ENCODE data around the gene CELF1.

The CELF1 gene

DNA sequence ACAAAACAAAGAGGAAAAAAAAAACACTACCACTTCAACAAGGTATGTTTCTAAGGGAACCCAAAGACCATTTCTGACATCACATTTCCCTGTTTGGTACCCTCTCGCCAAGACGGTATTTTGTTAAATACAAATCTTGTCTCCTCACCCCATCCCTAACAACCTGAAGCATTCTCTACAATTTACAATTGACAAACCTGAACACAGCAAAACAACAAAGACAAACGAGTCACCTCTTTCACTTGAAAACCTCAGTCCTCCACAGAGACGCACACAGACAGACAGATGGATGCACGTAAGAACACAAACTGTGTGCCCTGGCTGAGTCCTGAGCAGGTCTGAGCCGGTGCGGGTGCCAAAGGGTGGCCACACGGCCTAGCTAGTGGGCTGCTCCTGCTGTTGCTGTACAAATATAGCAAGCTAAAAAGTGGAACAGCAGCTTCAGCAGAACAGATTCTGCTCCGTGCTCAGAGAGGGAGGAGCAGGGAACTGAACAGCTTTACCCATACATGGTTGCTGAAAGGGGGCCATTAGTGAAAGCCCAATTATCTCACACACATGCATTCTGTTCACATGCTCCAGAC is 28.5 kb downstream of the CELF1 start:
- DNase-seq (ENCODE audit: extremely low spot score): no peak
- CTCF ChIA-PET: interaction anchor here (0.9 to 2.1 kb wide), 9 partner anchors 9 to 112 kb away, joined by 3 to 5 read pairs (median 3); no protein-coding TSS in a partner anchor
- POLR2A ChIA-PET: no interaction called here
- TF ChIP-seq, protein P1, sequence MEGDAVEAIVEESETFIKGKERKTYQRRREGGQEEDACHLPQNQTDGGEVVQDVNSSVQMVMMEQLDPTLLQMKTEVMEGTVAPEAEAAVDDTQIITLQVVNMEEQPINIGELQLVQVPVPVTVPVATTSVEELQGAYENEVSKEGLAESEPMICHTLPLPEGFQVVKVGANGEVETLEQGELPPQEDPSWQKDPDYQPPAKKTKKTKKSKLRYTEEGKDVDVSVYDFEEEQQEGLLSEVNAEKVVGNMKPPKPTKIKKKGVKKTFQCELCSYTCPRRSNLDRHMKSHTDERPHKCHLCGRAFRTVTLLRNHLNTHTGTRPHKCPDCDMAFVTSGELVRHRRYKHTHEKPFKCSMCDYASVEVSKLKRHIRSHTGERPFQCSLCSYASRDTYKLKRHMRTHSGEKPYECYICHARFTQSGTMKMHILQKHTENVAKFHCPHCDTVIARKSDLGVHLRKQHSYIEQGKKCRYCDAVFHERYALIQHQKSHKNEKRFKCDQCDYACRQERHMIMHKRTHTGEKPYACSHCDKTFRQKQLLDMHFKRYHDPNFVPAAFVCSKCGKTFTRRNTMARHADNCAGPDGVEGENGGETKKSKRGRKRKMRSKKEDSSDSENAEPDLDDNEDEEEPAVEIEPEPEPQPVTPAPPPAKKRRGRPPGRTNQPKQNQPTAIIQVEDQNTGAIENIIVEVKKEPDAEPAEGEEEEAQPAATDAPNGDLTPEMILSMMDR (IDR thresholded peaks at IDR 0.05; ENCODE audit: control extremely low read depth, extremely low read depth, low read depth, missing control alignments): no peak

DNA sequence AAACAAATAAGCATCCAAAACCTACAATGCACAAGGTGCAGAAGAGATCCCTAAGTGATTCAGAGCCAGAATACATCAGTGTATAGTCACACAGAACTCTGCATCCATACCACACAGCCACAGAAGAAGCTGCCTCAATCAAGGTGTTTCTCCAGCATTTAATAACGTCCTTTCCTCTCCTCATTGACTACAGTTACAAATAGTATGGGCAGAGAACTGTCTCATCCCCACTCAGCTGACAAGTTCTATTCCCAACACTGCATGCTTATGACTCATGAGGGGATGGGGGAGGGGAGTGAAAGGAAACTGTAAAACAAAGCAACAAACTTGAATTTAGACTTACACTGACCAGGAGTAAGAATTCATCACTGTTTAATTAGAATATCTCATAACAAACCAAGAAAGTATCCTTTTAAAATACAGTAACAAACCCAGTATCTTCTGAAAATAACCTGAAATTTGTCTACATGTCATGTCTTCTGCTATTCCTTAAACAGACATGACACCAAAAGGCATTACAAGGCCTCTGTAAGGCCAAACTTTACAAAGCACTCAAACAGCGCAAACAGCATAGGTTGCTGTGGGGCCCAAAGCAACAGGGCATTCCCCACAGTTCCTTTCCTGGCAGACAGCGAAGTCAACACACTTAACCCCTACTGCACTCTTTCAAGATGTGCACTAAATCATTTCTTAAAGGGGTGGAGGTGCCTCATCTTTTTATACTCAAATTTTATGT is 29.3 kb downstream of the CELF1 start:
- TF ChIP-seq, protein P1 (IDR thresholded peaks at IDR 0.05; ENCODE audit: control extremely low read depth, extremely low read depth, low read depth, missing control alignments): no peak
- CTCF ChIA-PET: interaction anchor here (0.7 to 2.6 kb wide), 6 partner anchors 8 to 258 kb away, joined by 3 to 12 read pairs (median 4); no protein-coding TSS in a partner anchor
- POLR2A ChIA-PET: interaction anchor here (0.6 kb wide), 2 partner anchors 9 to 123 kb away, joined by 6 read pairs; no protein-coding TSS in a partner anchor
- DNase-seq (ENCODE audit: extremely low spot score): no peak

DNA sequence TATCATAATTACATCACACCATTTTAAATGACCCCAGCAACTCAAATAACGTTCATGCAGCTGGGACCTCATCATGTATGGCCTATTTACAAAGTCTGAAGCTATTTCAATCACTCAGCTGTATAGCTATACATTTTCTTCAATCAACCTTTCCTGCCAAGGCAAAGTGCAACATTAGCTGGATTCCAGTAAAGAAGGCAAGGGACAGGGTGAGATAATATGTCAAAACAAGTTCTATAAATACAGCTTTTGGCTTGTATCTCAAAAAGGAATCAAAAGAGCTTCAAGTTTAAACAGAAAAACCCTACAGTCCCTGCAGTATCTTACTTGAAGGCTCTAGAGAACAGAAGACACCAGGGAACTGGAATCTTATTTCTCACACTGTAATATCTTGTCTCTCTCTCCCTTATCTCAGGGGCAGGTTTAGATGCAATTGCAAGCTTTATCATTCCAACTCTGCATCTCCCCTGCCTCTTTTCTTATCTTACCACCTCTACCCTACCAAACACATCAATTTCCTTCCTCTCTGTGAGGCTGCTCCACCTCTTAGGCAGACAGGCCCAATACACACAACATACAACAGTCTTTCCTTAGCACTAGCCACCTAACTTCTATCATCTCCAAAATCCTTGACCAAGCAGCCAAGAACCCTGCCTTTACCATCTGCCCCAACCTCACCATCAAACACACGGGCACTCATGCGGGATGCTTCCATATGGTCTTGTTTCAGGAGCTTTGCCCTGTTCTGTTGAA is 34.5 kb downstream of the CELF1 start:
- no peak for DNase-seq (ENCODE audit: extremely low spot score)
- TF ChIP-seq, protein P1 (IDR thresholded peaks at IDR 0.05; ENCODE audit: control extremely low read depth, extremely low read depth, low read depth, missing control alignments): no peak
- ChIA-PET CTCF (interaction anchor here (0.6 to 1.4 kb wide), 7 partner anchors 13 to 141 kb away, joined by 3 to 8 read pairs (median 4); partner anchors contain the start of gene CELF1), POLR2A (no interaction called here)

- DNase-seq (ENCODE audit: extremely low spot score): no peak
- ChIA-PET POLR2A (interaction anchor here (0.7 kb wide), 1 partner anchor 258 kb away, joined by 4 read pairs; no protein-coding TSS in a partner anchor), CTCF (interaction anchor here (1.0 to 2.2 kb wide), 9 partner anchors 11 to 37 kb away, joined by 3 to 11 read pairs (median 4); no protein-coding TSS in a partner anchor)
- TF ChIP-seq, protein P1 (IDR thresholded peaks at IDR 0.05; ENCODE audit: control extremely low read depth, extremely low read depth, low read depth, missing control alignments): no peak
These were observed 35.7 kb downstream of the CELF1 start for GRCh38 chr11:47516984-47517853.

GRCh38 chr11:47516155-47516554 is 36.8 kb downstream of the CELF1 start:
- TF ChIP-seq, protein P1 (IDR thresholded peaks at IDR 0.05; ENCODE audit: control extremely low read depth, extremely low read depth, low read depth, missing control alignments): no peak
- no peak for DNase-seq (ENCODE audit: extremely low spot score)
- CTCF ChIA-PET: interaction anchor here (1.0 to 2.8 kb wide), 6 partner anchors 9 to 38 kb away, joined by 3 to 11 read pairs (median 4); no protein-coding TSS in a partner anchor
- POLR2A ChIA-PET: no interaction called here

Data from GM10248 (cell line).